Adipocyte (in vitro differentiated cells): ENCODE measurements around the gene BCL11B.

Experiments used
- DNase-seq: peaks from one replicate; pipeline ENCODE4 v3.0.0-alpha.2; 2015; ENCODE audit warnings: low read depth
- H3K27me3 ChIP-seq: replicated peaks from 2 replicates; pipeline ENCODE4 v1.7.0; 2013; ENCODE audit warnings: mild to moderate bottlenecking, low read length, moderate library complexity; ENCODE audit not compliant: control insufficient read depth, insufficient read depth
- H3K36me3 ChIP-seq: 2 replicates; pipeline ENCODE4 v1.7.0; 2013; ENCODE audit warnings: low read length, mild to moderate bottlenecking, moderate library complexity; ENCODE audit not compliant: control insufficient read depth, insufficient read depth, severe bottlenecking
- H3K4me1 ChIP-seq: 2 replicates; pipeline ENCODE4 v1.7.0; 2013; ENCODE audit warnings: mild to moderate bottlenecking, low read length, moderate library complexity; ENCODE audit not compliant: control insufficient read depth, insufficient read depth
- H3K4me3 ChIP-seq: 2 replicates; pipeline ENCODE4 v1.7.0; 2013; ENCODE audit warnings: mild to moderate bottlenecking, low read length, moderate library complexity
- H3K9ac ChIP-seq: 2 replicates; pipeline ENCODE4 v1.7.0; 2013; ENCODE audit warnings: mild to moderate bottlenecking, low read length, moderate library complexity
- H3K9me3 ChIP-seq: 2 replicates; pipeline ENCODE4 v1.7.0; 2013; ENCODE audit warnings: mild to moderate bottlenecking, low read length, moderate library complexity; ENCODE audit not compliant: control insufficient read depth

Gene BCL11B

GRCh38 chr14:99138999-99139865, 132.8 kb downstream of the BCL11B start:
- Histone ChIP-seq H3K36me3 (no peaks in the 10 kb centered on the region), H3K9me3 (no peaks in the 10 kb centered on the region), H3K9ac (no peak overlapping the region), H3K4me1 (no peaks in the 10 kb centered on the region), H3K27me3 (peaks cover 9% of the 10 kb centered on the region), H3K4me3 (no peak overlapping the region)
- no peak for DNase-seq

DNA sequence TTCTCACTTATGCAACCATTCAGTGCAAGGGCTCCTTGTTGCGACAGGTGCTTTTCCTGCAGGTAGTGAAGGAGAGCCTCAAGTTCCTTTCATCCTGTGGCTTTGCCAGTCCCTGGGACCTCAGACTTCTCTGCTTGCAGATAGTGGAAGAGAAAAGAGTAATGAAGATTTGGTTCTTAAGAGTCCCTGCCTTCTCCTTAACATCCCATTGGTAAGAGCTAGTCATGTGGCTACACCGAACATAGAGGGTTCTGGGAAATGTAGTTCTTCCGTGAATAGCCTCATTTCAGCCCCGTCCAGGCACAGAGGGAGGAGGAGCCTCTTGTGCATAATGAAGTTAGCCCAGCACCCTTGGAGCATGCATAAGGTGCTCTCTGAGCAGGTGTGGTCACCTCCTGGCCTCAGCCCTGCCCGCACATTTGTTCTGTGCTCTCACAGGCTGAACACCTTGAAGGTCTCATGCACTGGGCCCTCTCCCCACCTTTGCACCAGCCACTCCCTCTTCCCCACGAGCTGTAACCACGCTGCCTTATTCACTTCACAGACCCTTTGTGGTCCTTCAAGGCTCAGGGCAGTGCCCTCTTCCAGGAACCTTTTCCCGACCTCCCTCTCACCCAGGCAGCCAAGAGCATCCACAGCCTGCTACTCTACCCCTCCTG, 134.0 kb downstream of the BCL11B start:
- peaks cover 12% of the 10 kb centered on the region for H3K27me3 ChIP-seq
- no peak overlapping the region for H3K4me3 ChIP-seq
- peaks cover 5% of the 10 kb centered on the region for H3K4me1 ChIP-seq
- H3K9ac ChIP-seq: no peak overlapping the region
- no peaks in the 10 kb centered on the region for H3K9me3 ChIP-seq
- no peaks in the 10 kb centered on the region for H3K36me3 ChIP-seq
- DNase-seq: no peak

DNA sequence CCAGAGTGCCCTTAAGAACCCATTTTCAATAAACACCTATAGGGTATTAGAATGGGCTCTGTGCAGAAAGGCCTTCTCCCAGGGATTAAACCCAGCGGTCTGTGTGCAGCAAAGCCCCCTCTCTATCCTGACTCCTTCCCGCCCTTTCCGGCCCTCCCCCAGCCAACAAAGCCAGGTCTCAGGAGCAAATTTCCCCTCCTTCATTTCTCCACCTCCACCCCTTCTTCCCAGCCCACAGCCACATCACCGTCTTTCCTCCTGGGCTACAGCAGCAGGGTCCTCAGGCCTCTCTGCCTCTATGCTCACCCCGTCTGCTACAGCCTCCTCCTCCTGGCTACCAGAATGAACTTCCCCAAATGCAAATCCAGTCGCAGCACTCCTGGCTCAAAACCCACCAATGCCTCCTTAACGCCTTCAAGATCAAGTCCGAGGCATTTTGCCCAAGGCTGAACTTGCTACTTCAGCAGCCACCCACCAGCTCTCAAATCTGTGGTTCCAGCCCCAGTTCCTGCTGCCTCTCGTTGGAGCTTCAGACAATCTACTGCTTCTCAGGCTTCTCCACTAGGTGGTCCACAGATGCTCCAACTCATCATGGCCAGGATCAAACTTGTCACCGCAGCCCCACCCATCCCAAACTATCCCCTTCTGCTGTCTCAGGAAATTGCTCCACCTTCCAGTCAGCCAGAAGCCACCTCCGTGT, 134.8 kb downstream of the BCL11B start:
- no peak for DNase-seq
- peaks cover 8% of the 10 kb centered on the region for H3K4me1 ChIP-seq
- no peaks in the 10 kb centered on the region for H3K9me3 ChIP-seq
- no peaks in the 10 kb centered on the region for H3K36me3 ChIP-seq
- H3K9ac ChIP-seq: no peak overlapping the region
- peaks cover 17% of the 10 kb centered on the region for H3K27me3 ChIP-seq
- H3K4me3 ChIP-seq: no peak overlapping the region

DNA sequence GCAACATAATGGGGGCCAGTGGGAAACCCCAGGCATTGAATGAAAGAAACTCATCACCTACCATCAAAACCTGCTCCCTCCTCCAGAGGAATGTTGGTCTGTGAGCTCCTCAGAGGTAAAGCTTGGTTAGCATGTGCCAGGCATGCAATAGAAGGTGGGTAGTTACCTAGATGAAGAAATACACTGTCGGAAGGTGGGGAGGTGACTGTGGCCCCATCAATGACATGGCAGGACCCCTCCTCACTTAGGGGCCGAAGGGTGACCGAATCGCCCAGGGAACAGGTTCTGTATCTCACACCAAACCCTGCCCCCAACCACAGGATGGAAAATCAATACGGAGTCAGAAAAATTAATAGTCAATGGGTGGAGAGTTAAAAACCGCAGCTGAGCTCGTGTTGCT, 135.6 kb downstream of the BCL11B start:
- Histone ChIP-seq H3K9me3 (no peaks in the 10 kb centered on the region), H3K27me3 (peaks cover 20% of the 10 kb centered on the region), H3K4me3 (no peak overlapping the region), H3K9ac (no peak overlapping the region), H3K36me3 (no peaks in the 10 kb centered on the region), H3K4me1 (peaks cover 8% of the 10 kb centered on the region)
- DNase-seq: no peak

DNA sequence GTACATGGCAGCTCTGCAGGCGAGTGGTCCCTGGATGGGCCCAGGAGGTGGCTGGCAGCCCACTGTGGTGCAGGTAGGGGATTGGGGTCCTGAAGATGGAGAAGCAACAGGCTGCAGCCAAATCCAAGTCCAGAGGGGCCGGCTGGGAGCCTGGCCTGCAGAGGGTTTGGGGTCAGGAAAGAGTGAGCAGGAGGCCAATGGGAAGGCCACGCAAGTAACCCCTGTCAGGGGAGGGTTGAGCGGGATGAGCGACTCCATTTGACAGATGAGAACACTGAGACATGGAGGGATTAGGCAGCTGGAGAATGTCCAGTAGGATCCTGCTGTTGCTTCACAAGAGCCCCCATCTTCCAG, 136.0 kb downstream of the BCL11B start:
- DNase-seq: no peak
- Histone ChIP-seq H3K9ac (no peak overlapping the region), H3K9me3 (no peaks in the 10 kb centered on the region), H3K27me3 (peaks cover 17% of the 10 kb centered on the region), H3K36me3 (no peaks in the 10 kb centered on the region), H3K4me3 (no peak overlapping the region), H3K4me1 (peaks cover 8% of the 10 kb centered on the region)

GRCh38 chr14:99134516-99135046, 137.4 kb downstream of the BCL11B start:
- H3K36me3 ChIP-seq: no peaks in the 10 kb centered on the region
- H3K27me3 ChIP-seq: peaks cover 17% of the 10 kb centered on the region
- peaks cover 8% of the 10 kb centered on the region for H3K4me1 ChIP-seq
- no peak for DNase-seq
- H3K9ac ChIP-seq: no peak overlapping the region
- H3K9me3 ChIP-seq: no peaks in the 10 kb centered on the region
- H3K4me3 ChIP-seq: no peak overlapping the region

- Histone ChIP-seq H3K9me3 (no peaks in the 10 kb centered on the region), H3K27me3 (peaks cover 18% of the 10 kb centered on the region), H3K4me1 (peaks cover 8% of the 10 kb centered on the region), H3K4me3 (no peak overlapping the region), H3K9ac (no peak overlapping the region), H3K36me3 (no peaks in the 10 kb centered on the region)
- no peak for DNase-seq
Observed at GRCh38 chr14:99133636-99134515, 138.1 kb downstream of the BCL11B start.

DNA sequence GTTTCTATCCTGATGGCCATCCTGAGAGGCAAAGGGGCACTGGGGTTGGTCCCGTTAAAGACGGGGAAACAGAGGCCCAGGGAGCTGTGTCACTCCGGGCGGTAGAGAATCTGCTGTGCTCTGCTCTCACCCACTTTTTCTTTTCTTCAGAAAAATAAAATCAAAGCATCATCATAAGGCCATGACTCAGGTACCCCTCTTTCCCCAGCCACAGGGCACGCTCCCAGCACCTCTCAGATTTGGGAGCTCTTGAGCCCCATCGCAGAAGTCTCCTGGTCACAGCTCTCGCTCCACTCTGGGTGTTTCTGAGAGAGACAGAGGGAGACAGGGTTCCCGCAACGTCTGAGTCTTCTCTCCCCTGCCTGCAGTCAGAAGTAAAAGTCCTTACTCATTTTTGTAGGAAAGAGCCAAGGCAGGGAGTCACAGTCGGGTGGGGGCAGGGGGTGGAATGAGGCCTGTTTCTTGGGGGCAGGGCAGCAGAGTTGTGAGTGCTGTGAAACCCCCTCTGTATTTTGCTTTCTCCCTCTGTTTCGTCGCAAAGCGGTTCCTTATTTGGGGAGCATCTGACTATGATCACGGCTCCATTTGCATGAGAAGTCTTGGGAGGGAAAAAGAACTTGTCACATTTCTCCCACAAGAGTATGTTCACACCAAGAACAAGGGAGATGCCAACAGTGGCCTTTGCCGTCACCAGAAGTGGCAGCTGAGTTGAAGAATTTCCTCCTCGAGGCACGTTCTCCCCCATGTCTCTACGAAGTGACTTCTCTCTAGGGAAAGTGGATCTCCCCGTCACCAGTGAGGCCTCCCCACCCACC, 139.0 kb downstream of the BCL11B start:
- no peak for DNase-seq
- Histone ChIP-seq H3K27me3 (peaks cover 15% of the 10 kb centered on the region), H3K4me1 (peaks cover 9% of the 10 kb centered on the region), H3K9ac (no peak overlapping the region), H3K36me3 (no peaks in the 10 kb centered on the region), H3K9me3 (no peaks in the 10 kb centered on the region), H3K4me3 (no peak overlapping the region)

DNA sequence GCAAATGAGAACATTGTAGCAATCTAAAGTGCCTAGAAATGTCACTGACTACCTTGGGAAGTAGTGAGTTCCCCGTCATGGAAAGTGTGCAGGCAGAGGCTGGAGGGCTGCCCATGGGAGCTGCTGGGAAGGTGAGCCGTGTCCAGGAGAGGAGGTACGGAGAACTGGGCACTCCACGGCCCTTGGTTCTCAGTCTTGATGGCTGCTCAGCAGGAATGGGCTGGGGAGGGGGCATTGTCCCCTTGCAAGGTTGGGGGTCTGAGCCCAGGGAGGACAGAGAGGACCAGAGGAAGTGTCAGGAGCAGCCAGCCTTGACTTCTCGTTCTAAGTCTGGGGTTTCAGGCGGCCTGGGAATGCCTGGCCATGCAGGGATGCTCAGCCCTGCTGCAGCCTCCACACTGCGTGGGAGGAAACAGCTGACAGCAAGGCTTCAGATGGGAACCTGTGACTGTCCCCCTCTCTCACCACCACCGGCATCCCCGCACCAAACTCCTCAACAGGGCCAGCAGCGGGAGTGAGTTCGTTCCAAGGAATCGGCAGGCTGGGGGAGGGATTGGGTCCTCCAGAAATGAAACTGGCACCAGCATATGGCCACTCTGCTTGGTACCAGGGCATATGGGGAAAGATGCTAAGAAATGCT, 140.2 kb downstream of the BCL11B start:
- H3K36me3 ChIP-seq: no peaks in the 10 kb centered on the region
- H3K27me3 ChIP-seq: peaks cover 18% of the 10 kb centered on the region
- H3K4me3 ChIP-seq: no peak overlapping the region
- H3K9ac ChIP-seq: no peak overlapping the region
- H3K9me3 ChIP-seq: no peaks in the 10 kb centered on the region
- DNase-seq: no peak
- H3K4me1 ChIP-seq: peaks cover 14% of the 10 kb centered on the region

DNA sequence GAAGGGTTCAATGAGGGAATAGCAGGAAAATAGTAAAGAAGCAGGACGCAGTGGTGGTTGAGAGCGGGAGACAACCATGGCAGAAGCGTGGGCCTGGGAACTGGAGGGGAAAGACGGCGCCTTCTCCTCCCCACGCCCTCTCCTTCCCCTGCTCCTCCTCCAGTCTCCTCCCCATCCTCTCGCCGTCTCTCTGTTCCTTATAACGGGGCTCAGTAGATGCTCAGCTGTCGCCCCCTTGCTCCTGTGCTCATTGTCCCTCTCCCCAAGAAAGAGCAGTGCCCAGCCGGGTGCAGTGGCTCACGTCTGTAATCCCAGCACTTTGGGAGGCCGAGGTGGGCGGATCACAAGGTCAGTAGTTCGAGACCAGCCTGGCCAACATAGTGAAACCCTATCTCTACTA, 142.0 kb downstream of the BCL11B start:
- H3K36me3 ChIP-seq: no peaks in the 10 kb centered on the region
- no peak overlapping the region for H3K9ac ChIP-seq
- H3K9me3 ChIP-seq: no peaks in the 10 kb centered on the region
- H3K27me3 ChIP-seq: peaks cover 18% of the 10 kb centered on the region
- peaks cover 14% of the 10 kb centered on the region for H3K4me1 ChIP-seq
- no peak overlapping the region for H3K4me3 ChIP-seq
- DNase-seq: no peak
